Measurements from ENCODE around the gene PRKCE.

Gene PRKCE

GRCh38 chr2:45980161-45980865 lies 328.8 kb downstream of the PRKCE start:
- no peak for DNase-seq

DNA sequence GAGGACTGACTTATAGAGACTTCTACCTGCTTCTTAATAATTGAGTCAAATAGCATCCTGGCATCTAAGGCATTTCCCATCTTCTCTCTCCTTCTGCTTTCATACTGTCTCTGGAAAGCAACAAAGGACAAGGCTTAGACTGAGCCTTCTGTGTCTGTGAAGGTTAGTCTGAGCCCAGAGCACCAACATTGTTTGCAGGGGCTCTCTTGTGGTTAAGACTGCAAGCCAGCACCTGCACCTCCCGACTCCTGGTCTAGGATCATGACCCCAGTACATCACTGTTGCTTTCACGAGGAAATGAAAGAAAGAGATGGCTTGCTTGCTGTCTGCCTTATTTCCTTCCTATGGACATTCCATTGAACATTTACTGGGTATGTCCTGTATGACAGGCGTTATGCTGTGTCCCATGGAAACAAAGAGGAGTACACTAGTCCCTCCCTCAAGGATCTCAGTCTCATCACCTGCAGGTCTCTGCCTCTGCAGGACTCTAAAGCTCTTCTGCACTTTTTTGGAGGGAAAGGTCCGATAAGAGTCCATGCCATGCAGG lies 330.0 kb downstream of the PRKCE start:
- no peak for DNase-seq

GRCh38 chr2:45982096-45982495 lies 330.6 kb downstream of the PRKCE start:
- no peak for DNase-seq

DNA sequence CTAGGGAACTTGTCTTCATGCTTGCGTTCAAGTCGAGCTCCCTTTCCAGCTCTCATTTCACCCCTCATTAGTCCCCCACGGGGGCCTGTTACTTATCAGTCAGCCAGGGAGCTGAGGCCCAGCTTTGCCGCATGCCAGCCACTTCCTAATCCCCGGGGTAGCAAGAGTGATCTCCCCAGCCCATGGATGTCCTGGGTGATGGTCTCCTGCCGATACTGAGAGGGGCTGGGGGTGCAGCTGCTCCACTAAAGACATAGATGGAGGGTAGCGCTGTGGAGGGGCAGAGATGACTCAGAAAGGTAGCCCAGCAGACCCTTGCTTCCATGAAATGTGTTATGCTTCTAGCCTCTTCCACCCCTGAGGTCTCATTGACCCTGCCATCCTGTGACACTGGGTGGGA lies 331.7 kb downstream of the PRKCE start:
- DNase-seq = no peak

- DNase-seq = no peak
Observed at GRCh38 chr2:45984366-45984765, 332.9 kb downstream of the PRKCE start.

GRCh38 chr2:45984896-45985473 lies 333.5 kb downstream of the PRKCE start:
- no peak for DNase-seq

DNA sequence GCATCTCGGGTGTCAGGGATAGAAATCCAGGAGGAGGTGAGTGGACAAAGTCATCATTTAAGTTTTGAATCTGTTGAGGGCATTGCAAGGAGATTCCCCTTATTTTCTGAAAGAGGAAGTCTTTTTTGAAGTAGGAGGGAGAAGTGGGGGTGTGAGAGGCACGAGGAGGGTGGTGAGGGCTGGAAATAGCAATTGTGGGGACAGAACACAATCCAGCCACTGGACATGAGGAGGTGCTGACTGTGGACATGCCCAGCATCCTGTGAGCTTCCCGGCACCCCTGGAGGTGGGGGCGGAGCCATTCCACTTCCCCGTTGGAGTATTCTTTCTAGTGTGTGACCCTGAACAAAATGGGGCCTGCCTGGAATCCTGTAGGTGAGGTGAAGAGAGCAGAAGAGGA lies 335.0 kb downstream of the PRKCE start:
- DNase-seq = no peak

GRCh38 chr2:45987856-45988255 lies 336.4 kb downstream of the PRKCE start:
- no peak for DNase-seq

DNA sequence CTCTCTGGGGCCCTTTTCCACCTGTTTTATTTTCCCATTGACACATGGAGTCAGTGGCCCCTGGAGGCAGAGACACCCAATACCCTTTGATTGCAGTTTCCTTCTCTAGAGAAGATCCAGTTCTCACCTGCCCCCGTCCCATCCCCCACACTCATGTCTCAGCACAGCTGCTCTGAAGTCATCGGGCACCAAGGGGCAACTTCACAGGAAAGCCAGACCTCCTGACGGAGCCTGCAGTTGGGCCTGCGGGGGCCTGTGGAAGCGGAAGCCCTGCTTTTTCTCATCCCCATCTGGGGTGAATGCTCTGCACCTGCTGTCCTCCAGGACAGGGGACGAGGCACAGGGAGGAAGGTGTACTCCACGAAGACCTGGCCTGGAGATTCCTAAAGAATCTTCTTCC lies 337.4 kb downstream of the PRKCE start:
- no peak for DNase-seq

GRCh38 chr2:45990131-45990530 lies 338.7 kb downstream of the PRKCE start:
- no peak for DNase-seq

DNA sequence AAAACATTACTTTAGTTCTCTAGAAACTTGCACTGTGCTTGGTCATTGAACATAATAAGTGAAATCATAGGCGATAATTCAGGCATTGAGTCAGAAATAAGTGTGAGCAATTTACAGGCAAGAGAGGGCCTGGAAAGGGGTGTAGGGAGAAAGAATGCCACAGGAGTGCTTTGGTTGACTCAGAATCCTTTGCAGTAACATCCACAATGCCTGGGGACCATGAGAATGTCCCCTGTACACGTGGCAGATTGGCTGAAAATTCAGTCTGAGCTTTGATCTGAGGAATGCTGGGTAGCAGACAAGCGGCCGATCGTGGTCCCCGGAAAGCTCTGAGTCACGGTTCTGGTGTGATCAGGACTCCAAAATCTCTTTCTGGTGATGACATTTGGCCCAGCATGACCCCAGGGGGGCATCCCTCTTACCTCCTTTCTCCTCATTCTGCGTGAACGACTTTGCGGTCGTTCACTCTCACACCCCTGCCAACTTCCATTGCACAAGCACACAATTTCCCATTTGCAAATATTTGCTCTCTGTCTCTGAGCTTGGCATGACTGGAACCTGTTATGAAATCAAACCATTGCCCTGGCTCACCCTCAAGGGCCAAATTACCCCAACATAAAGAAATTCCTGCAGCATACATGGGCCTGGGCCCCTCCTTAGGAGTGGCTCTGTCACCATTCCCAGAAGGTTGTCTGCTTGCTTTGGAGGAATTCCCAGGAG lies 340.7 kb downstream of the PRKCE start:
- no peak for DNase-seq

DNA sequence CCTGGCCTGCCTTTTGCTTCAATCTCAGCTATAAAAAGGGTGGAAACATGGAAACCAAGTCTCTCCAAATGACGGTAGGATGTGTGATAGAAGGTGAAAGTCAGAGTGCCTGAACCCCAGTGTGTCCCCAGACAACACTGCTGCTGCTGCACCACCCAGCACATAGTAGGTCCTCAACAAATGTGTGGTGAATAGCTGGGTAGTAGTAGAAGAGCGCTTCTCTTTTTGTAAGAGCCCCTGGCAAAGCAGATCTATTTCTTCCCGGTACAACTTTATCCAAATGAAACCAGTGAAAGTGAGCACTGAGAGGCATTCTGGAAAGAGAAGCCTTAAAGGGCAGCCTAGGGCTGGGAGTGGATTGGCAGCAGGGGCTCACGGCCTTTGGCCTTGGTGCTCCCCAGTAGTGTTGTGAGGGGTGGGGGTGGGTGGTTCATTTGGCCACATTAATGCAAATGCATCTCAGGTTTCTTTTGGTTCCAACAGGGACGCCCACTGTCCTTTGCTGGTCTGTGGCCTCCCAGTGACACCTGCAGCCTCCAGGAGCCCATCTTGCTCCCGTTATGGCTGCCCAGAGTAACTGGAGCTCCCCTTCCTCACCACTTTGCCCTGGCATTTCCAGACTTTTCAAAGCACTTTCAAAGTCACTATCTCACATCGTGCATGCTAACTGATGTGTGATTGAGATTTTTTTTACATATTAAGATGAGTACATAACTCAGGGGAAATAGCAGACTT lies 341.4 kb downstream of the PRKCE start:
- no peak for DNase-seq

GRCh38 chr2:45993476-45993991 lies 342.1 kb downstream of the PRKCE start:
- peak; percentile 68 for DNase-seq

GRCh38 chr2:45994060-45994459 lies 342.6 kb downstream of the PRKCE start:
- no peak for DNase-seq

DNA sequence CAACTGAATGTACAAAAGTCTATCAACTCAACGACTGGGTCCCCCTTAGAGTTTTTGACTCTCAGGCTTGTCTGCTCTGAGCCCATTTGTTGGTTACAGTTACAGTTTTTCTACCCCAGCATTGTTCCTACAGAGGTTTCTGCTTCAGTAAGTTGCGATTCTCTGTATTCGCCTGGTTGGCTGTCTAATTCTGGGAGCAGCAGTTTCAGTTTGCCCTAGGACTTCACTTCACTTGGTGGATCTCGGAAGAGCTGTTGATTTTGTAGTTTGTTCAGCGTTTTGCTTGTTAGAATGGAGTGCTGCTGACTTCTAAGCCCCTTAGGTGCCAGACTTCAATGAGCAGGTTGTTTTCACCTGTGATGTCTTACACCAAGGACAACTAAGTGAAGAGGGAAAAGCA lies 349.2 kb downstream of the PRKCE start:
- no peak for DNase-seq

DNA sequence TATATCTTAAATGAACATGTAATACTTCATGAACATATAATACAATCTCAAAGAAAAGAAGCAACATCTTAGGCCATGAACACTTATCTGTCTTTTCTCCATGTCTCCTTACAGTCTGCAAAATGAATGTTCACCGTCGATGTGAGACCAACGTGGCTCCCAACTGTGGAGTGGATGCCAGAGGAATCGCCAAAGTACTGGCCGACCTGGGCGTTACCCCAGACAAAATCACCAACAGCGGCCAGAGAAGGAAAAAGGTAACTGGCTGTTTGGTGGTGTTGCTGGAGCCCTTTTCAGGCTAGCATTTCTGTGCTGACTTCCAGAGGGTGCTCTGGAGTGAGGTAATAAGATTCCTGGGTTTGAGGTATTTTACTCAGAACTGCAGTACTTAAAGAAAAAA lies 349.8 kb downstream of the PRKCE start:
- no peak for DNase-seq

DNA sequence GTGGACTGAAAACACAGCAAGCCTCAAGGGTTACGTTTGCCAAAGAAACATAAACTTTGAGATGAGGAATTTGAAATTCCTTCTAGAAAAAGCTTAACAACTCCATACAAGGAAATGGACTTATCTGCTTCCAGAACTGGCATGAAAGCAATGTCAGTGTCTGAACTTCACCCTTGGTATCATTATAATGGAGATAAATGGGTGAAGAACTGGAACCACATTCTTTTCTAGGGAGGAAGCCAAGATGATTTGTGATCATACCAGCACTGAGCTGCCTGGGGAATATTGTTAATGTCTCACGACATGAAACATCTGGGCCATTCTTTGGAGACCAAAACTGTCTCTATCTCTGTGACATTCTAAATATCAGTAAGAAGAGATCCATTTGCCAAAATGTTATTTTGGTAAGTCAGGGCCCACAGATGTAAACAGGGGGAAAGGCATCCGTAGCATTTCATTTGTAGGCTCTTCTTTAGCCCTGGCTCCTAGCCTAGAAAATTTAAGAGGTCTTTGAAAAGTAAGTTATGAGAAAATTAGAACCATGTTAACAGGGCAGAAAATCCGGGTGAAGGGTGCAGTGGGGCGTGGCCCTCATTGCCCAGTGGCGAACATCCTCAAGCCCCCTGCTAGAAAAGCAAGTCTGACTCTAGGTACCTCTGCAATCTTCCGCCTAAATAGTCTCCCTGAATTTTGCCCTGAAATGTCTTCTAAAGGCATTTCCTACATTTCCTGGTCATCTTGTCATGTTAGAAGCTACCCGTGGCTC lies 350.4 kb downstream of the PRKCE start:
- no peak for DNase-seq

DNA sequence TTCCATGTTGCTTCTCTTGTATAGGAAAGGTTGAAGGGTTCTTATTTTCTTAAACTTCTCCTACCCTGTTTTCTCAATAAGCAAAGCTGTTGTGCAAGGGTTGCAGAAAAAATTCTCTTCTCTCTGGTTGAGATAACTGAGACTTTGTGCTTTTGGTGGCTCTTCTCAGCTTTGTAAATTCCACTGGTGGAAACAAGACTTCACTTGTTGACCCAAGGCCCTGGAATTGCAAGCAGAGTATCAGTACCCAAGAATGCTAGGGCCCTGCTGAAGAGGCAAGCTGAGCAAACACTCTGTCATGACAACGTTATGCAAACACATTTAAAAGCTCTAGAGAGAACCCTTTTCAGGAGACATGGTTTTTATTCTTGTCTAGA lies 351.0 kb downstream of the PRKCE start:
- no peak for DNase-seq

DNA sequence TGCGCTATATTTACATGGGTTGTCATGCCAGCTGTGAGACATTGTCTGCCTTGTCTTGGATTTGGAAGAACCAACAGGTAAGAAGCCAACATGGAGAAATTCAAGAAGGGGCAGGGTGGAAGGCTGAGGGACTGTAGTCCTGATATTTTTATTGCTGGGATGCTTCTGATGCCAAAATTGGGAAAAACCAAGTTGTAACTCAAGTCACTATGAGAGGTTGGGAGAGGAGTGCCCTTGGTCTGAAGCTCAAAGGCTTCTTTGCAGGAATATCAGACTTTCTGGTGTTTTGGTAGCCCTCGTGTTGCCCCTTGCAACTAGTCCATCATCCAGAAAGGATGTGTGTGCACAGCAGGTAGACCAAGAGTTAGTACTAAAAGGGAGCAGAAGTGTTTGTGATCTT lies 351.5 kb downstream of the PRKCE start:
- DNase-seq = no peak

- DNase-seq = no peak
Observed at GRCh38 chr2:46003903-46004473, 352.5 kb downstream of the PRKCE start.

DNA sequence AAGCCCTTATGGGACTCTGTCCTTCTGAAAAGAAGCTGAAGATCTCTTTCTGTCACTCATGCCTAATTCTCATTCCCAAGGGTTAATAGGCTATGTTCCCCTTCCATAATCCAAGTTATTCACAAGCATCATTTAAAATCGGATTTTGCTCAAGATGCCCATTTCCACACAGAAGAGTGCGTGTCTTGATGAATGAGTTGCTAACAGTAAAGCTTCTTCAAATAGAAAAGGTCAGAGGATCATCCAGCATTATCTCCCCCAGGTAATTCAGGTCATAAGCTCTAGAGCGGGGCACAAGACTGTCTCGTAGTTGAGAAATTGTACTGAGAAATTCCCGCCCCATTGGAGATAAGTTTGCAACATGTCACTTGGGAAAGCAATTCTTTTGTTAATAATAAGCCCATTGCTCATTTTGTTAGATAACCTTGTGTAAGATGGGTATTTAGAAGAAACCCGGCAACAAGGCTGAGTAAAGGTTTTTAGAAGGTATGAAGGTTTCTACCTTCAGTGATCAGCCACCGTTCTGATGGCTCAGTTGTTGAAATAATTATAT lies 355.1 kb downstream of the PRKCE start:
- DNase-seq = no peak

GRCh38 chr2:46007412-46007811 lies 355.9 kb downstream of the PRKCE start:
- DNase-seq = no peak

Data from stimulated activated CD4-positive, alpha-beta T cell treated with anti-CD3 and anti-CD28 coated beads, Interleukin-15, amount 100 ng/mL, for 24 hours (primary cell).